LNCAP (cell line): ENCODE data around the gene MICB.

Experiments
- TF ChIP-seq, protein P1 (sequence below): fragments of 450-650 bp; IDR thresholded peaks from 2 replicates; pipeline ENCODE4 v1.5.1; 2017; ENCODE audit warnings: mild to moderate bottlenecking

Gene MICB

DNA sequence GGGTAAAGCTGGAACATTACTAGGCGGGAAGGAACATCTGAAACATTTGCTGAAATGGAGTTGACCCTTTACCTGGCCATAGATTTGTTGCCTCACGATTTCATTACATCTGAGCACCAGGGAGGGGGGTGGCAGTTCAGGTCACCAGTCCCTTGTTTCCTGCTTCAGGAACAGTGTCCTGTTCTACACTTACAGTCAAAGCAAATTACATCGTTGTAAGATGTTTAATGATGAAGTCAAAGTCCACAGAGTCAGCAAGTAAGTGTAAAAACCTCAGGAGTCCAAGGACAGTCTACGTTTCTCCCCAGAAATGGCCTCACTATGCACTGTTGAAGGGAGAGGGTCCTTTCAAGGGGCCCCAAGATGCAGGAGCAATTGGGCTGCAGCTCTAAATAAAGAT, 8.9 kb upstream of the MICB start:
- TF ChIP-seq, protein P1, sequence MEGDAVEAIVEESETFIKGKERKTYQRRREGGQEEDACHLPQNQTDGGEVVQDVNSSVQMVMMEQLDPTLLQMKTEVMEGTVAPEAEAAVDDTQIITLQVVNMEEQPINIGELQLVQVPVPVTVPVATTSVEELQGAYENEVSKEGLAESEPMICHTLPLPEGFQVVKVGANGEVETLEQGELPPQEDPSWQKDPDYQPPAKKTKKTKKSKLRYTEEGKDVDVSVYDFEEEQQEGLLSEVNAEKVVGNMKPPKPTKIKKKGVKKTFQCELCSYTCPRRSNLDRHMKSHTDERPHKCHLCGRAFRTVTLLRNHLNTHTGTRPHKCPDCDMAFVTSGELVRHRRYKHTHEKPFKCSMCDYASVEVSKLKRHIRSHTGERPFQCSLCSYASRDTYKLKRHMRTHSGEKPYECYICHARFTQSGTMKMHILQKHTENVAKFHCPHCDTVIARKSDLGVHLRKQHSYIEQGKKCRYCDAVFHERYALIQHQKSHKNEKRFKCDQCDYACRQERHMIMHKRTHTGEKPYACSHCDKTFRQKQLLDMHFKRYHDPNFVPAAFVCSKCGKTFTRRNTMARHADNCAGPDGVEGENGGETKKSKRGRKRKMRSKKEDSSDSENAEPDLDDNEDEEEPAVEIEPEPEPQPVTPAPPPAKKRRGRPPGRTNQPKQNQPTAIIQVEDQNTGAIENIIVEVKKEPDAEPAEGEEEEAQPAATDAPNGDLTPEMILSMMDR = no peak

DNA sequence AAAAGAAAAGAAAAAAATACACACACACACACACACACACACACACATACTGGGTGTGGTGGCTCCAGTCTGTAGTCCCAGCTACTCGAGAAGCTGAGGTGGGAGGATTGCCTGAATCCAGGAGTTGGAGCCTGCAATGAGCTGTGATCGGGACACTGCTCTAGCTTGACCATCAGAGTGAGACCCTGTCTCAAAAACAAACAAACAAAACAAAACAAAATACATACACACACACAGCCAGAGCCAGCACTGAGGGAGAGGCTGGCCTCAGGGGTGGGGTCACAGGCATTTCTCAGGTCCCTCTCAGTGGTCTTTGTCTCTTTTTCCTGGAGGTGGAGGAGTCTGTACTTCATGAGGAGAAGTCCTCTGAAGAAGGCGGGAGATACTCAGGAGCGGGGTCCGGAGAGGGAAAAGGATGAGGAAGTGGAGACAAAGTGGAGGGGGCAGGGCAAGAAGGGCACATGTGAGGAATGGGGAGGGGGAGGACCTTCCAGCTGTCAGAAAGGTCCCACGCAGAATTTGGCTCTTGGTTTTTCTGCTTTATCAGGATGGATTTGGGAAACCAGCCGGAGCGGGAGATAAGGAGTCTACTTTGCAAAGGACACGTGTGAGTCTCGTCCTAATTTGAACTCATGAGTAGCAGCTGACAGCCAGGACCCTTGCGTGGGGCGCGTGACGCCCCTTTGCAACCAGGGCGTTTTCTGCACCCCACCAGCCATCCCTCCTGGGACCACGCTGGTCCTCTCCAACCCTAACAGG, 7.7 kb upstream of the MICB start:
- TF ChIP-seq, protein P1 = no peak

DNA sequence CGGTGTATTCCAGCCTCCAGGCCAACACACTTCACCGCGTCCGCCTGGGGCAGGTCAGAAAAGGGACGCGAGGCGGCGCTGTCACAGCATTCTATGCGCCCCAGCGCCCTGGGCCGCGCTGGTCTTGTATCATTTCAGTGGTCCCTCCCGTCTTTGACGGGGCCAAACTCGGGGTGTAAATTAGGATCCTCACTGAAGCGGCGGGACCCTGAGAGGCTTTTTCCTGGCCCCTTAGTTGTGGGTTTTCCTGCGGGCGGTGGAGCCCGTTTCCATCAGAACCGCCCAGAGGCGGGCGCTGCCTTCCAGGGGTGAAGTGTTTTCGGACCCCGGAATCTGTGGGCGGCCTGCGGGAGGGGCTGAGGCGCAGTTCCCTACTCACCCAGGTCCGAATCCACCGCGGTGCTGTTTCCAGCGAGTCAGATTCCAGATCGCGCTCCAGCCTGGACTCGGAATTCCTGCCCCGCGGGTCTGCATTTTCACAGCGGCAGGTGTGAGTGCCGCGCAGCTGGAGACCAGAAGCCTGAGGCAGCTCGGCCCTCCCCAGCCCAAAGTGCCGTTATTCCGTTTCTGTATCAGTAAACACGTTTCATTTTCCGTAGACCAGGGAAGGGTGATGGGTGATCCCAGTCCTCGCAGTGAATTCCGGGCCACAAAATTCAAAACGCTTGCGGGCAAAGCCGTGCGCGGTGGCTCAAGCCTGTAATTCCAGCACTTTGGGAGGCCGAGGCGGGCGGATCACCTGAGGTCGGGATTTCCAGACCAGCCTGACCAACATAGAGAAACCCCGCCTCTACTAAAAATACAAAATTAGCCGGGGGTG, 3.9 kb upstream of the MICB start:
- TF ChIP-seq, protein P1 = peak; percentile 79

DNA sequence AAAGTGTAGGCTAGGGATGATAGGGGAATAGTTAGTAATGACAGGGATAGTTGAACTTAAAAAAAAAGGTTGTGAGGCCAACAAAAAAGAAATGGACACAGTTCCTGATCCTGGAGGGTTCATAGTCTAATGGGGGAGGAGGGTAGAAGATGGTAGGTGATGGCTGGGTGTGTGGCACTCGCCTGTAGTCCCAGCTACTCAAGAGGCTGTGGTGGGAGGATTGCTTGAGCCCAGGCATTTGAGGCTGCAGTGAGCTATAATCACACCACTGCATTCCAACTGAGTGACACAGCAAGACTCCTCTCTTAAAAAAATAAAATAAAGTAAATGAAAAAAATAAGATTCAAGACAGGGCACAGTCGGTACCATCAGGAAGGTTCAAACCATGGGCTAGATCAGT, 2.4 kb upstream of the MICB start:
- TF ChIP-seq, protein P1 = no peak

DNA sequence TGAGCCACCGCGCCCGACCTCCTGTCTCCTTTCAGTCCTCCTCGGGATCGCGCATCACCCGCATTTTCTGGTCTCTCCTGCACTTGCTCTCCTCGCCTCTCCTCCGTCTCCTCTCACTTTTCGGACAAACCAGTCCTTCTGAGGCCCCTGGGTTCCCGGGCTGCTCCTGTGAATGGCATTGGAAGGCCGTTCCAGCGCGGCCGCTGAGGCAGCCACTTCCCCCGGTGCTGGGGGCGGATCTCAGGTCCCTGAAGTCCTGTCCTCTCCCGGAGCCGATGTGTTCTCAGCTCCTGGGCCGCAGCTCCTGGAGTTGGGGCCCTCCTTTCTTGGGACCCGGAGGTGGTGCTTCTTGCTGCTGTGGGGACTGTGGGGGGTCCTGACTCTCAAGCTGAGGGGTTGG, 803 bp downstream of the MICB start:
- TF ChIP-seq, protein P1 = no peak

DNA sequence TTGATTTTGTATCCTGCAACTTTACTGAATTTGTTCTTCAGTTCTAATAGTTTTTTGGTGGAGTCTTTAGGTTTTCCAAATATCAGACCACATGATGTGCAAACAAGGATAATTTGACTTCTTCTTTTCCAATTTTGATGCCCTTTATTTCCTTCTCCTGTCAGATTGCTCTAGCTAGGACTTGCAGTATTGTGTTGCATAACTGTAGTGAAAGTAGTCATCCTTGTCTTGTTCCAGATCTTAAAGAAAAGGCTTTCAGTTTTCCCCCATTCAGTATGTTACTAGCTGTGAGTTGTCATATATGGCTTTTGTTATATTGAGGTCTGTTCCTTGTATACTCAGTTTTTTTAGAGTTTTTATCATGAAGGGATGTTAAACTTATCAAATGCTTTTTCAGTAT, 4.6 kb downstream of the MICB start:
- TF ChIP-seq, protein P1 = no peak

DNA sequence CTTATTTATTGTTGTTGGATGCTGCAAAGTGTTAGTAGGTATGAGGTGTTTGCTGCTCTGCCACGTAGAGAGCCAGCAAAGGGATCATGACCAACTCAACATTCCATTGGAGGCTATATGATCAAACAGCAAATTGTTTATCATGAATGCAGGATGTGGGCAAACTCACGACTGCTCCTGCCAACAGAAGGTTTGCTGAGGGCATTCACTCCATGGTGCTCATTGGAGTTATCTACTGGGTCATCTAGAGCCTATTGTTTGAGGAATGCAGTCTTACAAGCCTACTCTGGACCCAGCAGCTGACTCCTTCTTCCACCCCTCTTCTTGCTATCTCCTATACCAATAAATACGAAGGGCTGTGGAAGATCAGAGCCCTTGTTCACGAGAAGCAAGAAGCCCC, 12.1 kb downstream of the MICB start:
- TF ChIP-seq, protein P1 = no peak
